Vagina (tissue), 2 donors: ENCODE data around the gene UROC1.

Experiments used
- POLR2A ChIP-seq, 2 donors: fragments of 450-650 bp; IDR thresholded peaks; one replicate each; pipeline ENCODE4 v1.6.1; 2017; ENCODE audit warnings: antibody characterized with exemption in 2 of 2, mild to moderate bottlenecking in 2 of 2, moderate library complexity in 2 of 2
- TF ChIP-seq, protein P1 (sequence below), 3 experiments: fragments of 450-650 bp in 2 of 3; fragments of 200-600 bp in 1 of 3; sonication (generic) in 1 of 3; IDR thresholded peaks; one replicate each; pipeline ENCODE4 v1.5.1; 2017 to 2019; ENCODE audit warnings: antibody characterized with exemption in 3 of 3, mild to moderate bottlenecking in 2 of 3, moderate library complexity in 2 of 3

GRCh38 chr3:126539558-126540250 is 22.1 kb upstream of the UROC1 start:
- TF ChIP-seq, protein P1, sequence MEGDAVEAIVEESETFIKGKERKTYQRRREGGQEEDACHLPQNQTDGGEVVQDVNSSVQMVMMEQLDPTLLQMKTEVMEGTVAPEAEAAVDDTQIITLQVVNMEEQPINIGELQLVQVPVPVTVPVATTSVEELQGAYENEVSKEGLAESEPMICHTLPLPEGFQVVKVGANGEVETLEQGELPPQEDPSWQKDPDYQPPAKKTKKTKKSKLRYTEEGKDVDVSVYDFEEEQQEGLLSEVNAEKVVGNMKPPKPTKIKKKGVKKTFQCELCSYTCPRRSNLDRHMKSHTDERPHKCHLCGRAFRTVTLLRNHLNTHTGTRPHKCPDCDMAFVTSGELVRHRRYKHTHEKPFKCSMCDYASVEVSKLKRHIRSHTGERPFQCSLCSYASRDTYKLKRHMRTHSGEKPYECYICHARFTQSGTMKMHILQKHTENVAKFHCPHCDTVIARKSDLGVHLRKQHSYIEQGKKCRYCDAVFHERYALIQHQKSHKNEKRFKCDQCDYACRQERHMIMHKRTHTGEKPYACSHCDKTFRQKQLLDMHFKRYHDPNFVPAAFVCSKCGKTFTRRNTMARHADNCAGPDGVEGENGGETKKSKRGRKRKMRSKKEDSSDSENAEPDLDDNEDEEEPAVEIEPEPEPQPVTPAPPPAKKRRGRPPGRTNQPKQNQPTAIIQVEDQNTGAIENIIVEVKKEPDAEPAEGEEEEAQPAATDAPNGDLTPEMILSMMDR (IDR thresholded peaks at IDR 0.05): no peak
- TF ChIP-seq POLR2A (IDR thresholded peaks at IDR 0.05): no peak
